Right ventricle myocardium superior (tissue), 1 donor: ENCODE measurements around the gene UBE2G1. TPM values are rescaled to one million over a fixed set of nuclear protein-coding genes. Genes with fewer than 3 reads are reported as not detected.
"Not testable (repeated sequence)": the region's sequence is repeated elsewhere in the genome, so short reads cannot be mapped to it uniquely, and the experiment has no call there.

Experiments
- ATAC-seq: fragments of 200-7000 bp; cut with Tn5 transposase; one replicate; pipeline ENCODE4 v1.9.1; 2020; ENCODE audit warnings: mild to moderate bottlenecking; ENCODE audit not compliant: poor library complexity
- DNase-seq: peaks from one replicate; pipeline ENCODE4 v3.0.0-alpha.2; 2020
- intact Hi-C: fragments of 100-400 bp; cut with DNase I; formaldehyde crosslinking; loops from one replicate; pipeline ENCODE4 v1.11.2; 2022
- total RNA-seq: library from RNA; stranded (reverse); fragmentation: NEBNext Ultra II Directional; extraction: Animal tissue kit (Norgen Biotek cat#: 25700); gene quantifications from one replicate; pipeline ENCODE4 v1.2.1, GENCODE V29; 2021
- donor health status: DM: no; HTN: yes; CAD: no; lungs with severe emphysema.

The UBE2G1 gene
- total RNA-seq, 1 donor from 2014 or later = 107 TPM

DNA sequence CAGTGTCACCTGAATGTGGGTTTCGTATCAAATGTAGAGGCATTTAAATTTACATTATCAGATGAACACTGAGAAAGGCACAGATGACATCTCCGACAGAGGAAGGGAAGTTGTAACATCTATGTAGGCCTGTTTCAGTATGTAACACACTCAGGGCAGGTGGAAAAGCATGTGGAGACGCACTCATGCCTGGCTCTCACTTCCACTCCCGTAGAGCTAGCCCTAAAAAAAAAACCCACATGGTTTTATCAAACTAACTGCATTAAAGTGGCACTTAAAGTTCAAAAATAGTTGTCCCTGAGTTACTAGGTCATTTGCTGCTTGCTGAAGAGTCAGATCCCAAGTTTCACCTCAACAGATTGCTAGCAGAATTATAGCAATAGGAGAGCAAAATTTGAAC lies 96.6 kb downstream of the UBE2G1 start:
- peak; percentile 69 for ATAC-seq
- no peak for DNase-seq
- intact Hi-C loops = no loop called here

DNA sequence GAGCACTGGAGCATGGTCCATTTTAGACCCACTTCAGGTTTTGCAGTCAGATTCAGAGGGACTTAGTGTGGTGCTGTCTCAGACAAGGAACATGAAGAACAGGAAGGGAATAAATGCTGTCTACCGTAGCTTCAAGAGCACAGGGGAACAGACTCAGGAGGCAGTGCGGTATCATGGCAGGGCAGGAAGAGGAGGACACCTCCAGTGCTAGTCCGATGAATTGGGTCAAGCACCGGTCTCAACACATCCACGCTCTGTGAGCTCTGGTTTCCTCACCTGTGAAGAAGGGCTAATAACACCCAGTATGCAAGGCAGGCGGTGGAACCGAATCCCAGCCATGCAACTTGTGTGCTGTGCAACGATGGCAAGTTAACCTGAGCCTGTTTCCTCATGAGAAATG lies 99.1 kb downstream of the UBE2G1 start:
- DNase-seq (no peak), ATAC-seq (no peak)
- intact Hi-C loops = no loop called here

DNA sequence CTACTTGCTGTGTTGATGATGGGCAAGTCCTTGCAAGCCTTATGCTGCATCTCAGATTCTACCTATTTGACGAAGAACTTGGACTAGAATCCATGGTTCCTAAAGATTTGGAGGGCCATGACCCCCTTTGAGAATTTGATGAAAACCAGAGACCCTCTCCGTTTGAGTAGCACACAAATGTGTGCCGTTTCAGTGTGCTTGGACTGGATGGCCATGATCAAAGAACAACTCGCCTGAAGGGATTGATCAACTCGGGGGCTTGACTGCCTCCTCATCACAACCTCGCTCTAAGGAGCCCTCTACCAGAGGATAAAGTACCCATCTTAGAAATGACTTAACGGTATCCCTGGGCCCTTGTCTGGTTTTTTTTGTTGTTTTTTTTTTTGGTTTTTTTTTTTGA lies 99.9 kb downstream of the UBE2G1 start:
- intact Hi-C loops = no loop called here
- DNase-seq (no peak), ATAC-seq (no peak)

DNA sequence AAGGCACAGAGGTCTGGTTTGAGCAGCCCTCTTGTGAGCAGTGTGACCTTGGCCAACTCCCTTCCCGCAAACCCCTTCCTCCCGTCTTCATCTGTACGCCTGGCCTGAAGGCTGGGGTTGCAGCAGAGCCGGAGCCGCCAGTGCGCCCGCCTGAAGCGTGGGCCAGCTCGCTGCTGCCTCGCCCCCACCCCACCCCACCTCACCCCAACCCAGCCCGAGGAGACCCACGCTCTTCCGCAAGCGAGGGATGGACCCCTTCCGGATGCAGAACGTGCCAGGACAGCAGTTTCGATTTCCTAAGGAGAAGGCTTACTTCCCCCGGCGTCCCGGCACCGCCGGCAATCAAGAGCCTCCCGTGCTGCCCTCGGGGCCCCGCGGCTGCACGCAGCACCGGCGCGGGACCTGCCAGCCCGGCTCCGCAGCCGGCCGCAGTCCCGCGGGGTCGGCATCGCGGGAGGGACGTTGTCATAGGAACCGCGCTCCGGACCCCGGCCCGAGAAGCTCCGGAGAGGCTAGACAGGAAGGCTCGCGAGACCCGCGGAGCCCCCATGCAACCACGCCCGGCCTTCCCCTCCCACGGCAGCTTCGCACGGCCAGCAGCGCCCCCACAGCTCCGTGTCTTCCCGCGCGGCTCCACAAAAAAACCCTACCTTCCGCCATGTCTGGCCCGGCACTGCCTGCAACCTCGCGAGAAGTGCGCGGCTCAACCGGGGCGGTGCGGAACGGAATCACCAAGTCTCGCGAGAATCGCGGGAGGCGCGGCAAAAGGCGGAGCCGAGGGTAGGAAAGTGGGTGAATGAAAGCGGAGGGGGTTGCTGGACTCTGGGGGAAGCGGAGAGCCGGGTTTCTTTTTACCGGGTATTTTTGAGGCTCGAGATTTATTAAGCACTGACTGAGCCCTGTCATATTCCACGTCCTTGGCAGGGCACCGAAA lies 102.9 kb downstream of the UBE2G1 start, which contains the start of gene ANKFY1:
Gene ANKFY1 (minus strand): TSS at position 698 of the 934 bp plus-strand sequence. CDS start 38 bp downstream, at position 660.
- DNase-seq (peak; percentile 98), ATAC-seq (peak; percentile 97)
- intact Hi-C loops = no loop called here

DNA sequence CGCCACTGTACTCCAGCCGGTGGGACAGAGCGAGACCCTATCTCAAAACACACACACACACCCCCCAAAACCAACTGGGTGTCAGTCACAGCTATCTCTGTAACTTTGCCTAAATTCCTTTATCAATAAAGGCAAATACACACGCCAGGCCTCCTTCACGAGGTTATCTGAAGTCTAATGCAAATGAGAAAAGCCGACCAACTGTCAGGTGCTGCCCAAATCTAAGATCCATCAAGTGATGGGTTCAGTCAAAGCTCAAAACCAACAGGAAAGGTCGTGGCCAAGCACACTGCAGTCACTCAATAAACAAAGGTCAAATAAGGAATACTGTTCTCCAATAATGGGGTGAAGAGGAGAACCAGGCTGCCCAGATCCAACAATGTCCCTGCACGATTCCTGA lies 103.8 kb downstream of the UBE2G1 start:
- intact Hi-C loops = no loop called here
- no peak for ATAC-seq
- no peak for DNase-seq

DNA sequence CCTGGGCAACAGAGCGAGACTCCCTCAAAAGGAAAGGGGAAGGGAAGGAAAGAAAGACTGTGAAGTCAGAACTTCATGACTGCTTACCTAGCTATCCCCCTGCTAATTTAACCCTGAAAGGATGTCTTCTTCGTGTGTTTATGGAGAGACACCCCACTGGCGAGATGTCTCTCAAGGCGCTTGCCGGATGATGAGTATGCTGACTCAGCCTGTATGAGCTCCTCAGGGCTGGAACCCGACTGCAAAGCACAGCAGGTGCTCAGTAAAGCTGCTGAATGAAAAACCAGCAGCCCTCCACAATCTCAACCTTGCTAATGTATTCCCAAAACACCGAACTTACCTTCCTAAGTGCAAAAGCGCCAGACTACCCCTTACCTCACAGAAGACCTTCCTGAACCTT lies 105.0 kb downstream of the UBE2G1 start:
- ATAC-seq (no peak), DNase-seq (no peak)
- intact Hi-C loops = no loop called here

DNA sequence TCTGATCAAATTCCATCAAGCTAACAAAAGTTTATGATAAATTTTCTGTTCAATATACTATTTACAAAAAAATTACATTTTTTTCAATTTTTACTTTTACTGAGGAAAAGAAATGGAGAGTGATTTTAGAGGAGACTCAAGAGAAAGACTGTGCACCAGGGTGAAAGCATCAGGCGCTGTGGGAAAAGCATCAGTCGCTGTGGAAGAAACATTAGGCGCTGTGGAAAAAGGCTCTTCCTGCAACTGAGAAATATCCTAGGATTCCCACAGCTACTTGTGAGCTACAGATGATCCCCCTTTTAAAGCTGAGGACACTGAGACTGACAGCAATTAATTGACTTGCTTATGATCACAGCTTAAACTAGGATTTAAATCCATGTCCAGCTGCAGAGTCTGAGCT lies 107.6 kb downstream of the UBE2G1 start:
- DNase-seq = no peak
- ATAC-seq = no peak
- intact Hi-C loops = no loop called here

DNA sequence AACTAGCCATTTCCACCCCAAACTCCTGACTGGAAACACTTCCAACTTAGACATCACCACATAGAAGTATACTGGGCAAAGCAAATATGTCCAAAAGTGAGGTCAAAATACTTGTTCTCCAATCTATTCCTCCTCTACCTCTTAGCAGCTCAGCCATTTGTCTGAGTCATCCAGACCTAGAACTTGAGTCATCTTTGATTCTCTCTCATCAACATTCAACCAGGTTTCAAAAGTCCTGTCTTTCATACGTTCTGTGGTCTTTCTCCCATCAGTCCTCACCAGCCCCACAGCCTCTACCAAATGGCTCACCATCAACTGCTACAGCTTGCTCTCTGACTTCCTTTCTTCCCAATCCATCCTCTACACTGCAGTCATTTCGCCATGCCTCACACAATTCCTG lies 109.5 kb downstream of the UBE2G1 start:
- DNase-seq (no peak), ATAC-seq (no peak)
- intact Hi-C loops = no loop called here

DNA sequence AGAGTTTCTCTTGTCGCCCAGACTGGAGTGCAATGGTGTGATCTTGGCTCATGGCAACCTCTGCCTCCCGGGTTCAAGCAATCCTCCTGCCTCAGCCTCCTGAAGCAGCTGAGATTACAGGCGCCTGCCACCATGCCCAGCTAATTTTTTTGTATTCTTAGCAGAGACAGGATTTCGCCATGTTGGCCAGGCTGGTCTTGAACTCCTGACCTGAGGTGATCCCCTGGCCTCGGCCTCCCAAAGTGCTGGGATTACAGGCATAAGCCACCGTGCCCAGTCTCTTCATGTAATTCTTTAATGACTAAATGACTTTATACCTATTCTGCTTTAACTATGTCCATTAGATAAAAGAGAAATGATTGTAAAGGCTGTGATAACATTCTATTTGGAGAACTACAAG lies 111.2 kb downstream of the UBE2G1 start:
- DNase-seq, ATAC-seq, intact Hi-C loops: not testable (repeated sequence)

DNA sequence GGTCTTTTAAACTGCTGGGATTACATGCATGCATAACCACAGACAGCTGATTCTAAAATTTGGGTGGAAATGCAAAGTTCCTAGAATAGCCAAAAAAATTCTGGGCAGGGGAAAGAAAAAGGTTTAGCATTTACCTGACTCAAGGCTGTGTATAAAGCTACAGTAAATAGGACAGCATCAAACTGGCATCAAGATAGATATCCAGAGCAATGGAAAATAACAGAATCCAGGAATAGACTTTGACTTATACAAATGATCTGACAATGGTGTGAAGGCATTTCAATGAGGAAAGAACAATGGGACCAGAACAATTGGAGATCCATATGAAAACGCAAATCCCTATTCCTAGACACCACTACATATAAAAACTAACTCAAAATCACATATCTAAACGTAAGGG lies 115.6 kb downstream of the UBE2G1 start:
- intact Hi-C loops = no loop called here
- ATAC-seq (peak; percentile 19), DNase-seq (no peak)

DNA sequence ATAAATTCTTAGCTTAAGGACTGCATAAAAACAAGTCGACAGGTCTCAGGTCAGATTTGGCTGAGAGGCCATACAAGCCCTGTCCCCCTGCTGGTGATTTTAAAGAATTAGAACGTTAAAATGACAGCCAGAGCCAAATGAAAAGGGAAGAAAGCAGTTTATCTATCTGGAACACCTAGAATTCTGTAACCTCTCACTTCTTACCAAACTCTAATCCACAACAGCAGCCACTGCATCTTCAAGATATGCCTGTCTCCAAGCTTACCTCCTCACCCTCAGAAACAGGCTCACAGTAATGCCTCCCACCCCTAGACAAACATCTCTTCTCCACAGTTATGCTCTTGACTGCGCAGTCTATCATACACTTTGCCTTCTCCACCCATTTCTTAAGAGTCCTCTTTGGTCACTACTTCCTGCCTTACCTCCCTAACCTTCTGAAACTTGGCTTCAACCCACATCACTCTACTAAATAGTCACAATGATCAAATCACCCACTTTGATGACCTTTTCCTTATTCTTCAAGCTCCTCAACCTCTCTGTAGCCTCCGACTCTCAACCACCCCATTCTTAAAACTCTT lies 116.9 kb downstream of the UBE2G1 start:
- no peak for ATAC-seq
- intact Hi-C loops = no loop called here
- no peak for DNase-seq

DNA sequence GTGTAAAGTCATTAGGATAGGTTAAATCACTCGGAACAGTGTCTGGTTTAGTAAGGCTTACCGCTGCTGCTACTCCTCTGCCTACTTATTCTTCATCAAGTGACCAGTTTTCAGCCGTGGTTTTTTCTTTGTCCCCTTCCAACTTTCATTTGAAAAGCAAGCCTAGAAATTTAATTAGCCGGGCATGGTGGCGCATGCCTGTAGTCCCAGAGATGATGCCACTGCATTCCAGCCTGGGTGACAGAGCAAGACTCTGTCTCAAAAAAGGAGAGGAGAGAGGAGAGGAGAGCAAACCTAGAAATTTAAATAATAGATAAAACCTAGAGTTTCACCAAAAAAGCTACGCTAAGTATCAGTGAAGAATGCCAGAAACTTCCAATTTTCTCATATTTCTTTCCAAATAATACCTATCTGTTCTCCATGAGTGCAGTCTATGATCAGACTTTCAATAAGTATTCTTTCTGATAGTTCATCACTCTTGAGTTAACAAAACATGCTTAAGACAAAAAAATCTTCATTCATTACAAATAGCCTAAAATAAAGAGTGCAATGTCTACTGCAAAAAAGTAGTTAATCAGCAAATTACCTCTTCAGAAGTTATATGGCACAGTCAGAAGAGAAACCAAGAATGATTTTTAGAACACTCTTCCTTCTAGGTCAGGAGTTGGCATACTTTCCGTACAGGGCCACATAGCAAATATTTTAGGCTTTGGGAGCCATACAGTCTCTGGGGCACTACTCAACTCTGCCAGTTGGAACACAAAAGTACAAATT lies 117.8 kb downstream of the UBE2G1 start:
- intact Hi-C loops = no loop called here
- ATAC-seq (no peak), DNase-seq (no peak)

DNA sequence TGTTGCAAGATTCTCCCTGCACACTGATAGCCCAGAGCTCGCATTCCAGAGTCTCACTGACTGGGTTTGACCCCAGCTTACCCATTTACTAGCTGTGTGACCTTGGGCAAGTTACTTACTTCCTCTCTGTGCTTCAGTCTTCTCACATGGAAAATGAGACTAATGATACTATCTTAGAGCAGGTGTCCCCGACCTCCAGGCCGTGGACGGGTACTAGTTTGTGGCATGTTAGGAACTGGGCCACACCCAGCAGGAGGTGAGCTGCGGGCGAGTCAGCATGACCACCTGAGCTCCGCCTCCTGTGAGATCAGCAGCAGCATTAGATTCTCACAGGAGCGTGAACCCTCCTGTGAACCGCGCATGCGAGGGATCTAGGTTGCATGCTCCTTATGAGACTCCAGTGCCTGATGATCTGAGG lies 118.5 kb downstream of the UBE2G1 start:
- ATAC-seq (peak; percentile 5), DNase-seq (no peak)
- intact Hi-C loops = no loop called here

DNA sequence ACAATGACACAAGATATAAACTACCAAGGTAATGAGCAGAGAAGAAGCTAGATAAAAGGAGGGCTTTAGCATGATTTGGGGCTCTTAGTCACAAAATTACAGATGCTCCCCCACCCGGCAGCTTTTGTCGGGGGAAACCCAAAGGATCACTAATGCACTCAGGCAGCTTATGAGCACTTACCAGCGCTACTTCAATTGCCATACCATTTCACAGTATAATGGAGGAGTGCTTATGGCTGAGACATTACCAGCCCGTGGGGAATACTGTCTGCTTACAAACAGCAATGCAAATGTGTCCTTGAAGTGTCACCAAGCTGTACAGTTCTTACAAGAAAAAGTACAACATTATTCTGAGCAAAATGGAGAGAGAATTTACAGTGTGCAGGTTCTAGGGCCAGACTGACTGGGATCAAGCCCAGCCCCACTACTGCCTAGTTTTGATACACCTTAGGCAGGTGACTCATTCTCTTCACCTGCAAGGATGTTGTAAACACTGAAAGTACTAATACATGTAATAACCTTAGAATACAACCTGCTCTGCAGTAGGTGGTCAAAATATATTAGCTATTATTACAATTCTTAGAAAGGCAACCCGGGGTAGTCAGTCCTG lies 119.0 kb downstream of the UBE2G1 start:
- intact Hi-C loops = no loop called here
- no peak for ATAC-seq
- DNase-seq = no peak

DNA sequence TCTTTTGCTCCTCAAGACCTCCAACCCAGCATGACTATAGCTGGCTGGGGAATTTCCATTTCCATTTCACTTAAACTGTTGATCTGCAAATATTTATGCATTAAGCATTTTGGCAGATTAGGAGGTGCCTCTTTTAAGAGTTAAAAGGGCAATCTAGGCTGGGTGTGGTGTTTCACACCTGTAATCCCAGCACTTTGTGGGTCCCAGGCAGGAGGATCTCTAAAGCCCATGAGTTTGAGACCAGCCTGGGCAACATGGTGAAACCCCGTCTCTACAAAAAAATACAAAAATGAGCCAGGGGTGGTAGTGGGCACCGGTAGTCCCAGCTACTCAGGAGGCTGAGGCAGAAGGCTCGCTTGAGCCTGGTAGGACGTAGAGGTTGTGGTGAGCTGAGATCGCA lies 119.8 kb downstream of the UBE2G1 start:
- ATAC-seq (no peak), DNase-seq (no peak)
- intact Hi-C loops = no loop called here

DNA sequence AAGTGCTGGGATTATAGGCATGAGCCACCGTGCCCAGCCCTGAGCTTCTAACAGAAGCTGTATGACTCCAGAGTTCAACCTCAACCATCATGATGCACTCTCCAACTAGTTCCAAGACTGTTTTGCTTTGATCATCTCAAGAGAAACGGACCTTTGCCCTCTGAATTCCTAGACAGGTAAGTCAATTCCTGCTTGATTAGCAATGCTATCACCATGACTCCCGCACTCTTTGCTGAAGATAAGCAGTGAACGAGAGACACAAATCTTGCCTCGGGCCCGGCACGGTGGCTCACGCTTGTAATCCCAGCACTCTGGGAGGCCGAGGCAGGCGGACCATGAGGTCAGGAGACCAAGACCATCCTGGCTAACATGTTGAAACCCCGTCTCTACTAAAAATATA lies 124.9 kb downstream of the UBE2G1 start:
- intact Hi-C loops = no loop called here
- ATAC-seq = no peak
- DNase-seq = no peak

DNA sequence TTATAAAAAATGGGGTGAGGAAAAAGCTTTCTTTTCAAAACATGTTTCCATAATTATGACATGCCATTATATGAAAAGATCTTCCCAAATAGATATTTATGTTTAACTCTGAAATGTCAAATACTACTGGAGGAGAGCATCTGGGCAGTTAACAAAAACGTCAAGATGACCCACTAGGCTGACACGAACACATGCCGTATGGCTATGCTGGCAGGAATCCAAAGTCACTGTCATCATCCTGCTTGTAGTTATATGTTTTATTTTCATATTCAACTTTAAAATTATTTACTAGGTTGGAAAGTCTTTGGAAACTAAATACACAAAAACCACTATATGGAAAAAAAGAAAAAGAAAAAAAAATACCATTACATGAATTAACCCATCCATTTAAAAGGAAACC lies 130.0 kb downstream of the UBE2G1 start:
- ATAC-seq = no peak
- DNase-seq = no peak
- intact Hi-C loops = no loop called here

DNA sequence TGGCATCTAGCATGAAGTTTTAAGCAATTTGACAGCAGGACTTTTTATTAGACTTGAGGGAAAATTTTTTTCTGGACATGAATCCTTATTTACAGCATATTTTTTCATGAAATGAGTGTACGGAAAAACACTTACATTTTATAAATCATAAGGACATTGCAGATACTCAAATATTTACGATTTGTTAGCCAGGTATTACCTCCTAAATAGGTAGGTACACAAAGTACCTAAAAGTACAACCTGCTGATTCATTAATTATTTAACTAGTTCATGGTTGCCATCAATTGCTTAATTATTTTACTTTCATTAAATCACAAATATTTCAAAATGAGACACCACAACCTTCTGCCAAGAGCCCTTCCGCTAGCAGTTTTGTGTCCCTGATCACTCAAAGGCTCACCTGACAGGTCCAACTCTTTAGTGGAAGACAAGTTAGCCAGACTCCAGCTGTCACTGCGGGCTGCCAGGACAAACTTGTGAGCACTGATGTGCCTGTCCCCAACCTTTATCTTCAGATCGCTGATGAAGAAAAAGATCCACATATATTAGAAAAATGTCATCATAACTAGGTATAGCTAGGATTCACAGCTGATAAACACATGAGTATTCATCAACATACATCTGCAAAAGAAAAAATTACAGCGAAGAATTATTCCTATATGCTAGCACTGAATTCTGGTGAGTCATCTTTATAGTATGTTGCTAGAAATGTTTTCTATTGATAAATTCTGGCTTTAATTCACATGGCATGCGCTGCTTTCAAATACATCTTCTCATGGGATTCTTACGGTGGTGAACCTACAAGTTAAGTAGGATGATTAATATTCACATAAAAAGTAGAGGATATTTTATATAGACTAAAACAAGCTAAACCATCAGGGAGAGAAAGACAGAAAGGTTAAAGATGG lies 130.8 kb downstream of the UBE2G1 start:
- ATAC-seq (no peak), DNase-seq (no peak)
- intact Hi-C loops = no loop called here
